ENCODE data around the gene CDKN2B-AS1.

GRCh38 chr9:22143799-22144625, 149.4 kb downstream of the CDKN2B-AS1 start:
- no peak for TF ChIP-seq CTCF (IDR thresholded peaks at IDR 0.05)
- no peak for TF ChIP-seq POLR2A (IDR thresholded peaks at IDR 0.05)
